ENCODE data around the gene THRAP3.

DNA sequence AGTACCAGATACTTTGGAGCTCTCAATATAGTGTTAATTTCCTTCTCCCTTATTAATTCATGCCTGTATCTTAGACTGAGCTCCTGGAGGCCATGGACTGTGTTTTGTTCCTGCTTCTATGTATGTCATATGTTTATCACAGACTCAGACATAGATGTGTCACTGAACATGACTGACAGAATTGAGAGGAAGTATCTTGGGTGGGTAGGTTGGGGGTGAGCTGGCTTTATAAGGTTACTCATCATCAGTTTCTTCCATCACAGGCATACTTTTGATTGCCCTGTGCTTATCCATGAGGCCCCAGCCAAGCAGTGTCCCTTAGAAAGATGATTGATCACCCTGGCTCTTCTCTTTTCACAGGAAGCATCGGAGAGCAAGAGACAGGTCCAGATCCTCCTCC lies 76.3 kb downstream of the THRAP3 start:
- TF ChIP-seq, protein P1, sequence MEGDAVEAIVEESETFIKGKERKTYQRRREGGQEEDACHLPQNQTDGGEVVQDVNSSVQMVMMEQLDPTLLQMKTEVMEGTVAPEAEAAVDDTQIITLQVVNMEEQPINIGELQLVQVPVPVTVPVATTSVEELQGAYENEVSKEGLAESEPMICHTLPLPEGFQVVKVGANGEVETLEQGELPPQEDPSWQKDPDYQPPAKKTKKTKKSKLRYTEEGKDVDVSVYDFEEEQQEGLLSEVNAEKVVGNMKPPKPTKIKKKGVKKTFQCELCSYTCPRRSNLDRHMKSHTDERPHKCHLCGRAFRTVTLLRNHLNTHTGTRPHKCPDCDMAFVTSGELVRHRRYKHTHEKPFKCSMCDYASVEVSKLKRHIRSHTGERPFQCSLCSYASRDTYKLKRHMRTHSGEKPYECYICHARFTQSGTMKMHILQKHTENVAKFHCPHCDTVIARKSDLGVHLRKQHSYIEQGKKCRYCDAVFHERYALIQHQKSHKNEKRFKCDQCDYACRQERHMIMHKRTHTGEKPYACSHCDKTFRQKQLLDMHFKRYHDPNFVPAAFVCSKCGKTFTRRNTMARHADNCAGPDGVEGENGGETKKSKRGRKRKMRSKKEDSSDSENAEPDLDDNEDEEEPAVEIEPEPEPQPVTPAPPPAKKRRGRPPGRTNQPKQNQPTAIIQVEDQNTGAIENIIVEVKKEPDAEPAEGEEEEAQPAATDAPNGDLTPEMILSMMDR (conservative IDR thresholded peaks at IDR 0.05), result no peak
- TF ChIP-seq EZH2 (IDR thresholded peaks at IDR 0.05; ENCODE audit: low read depth), result no peak
